Fibroblast of villous mesenchyme (primary cell): ENCODE measurements around the gene BLID. TPM values are rescaled to one million over a fixed set of nuclear protein-coding genes. Genes with fewer than 3 reads are reported as not detected.

ENCODE experiments used
- DNase-seq: peaks from one replicate; pipeline ENCODE4 v3.0.0-alpha.2; 2010; ENCODE audit warnings: low read depth
- H3K4me3 ChIP-seq: 2 replicates; pipeline ENCODE4 v1.5.1; 2011; ENCODE audit warnings: low read depth, mild to moderate bottlenecking, low read length
- total RNA-seq: library from RNA; depleted of rRNA; stranded (reverse); fragments of >200 nt; gene quantifications from 2 replicates; pipeline ENCODE4 v1.2.3, GENCODE V29; 2012
- TF ChIP-seq, protein P1 (sequence below): IDR thresholded peaks from 2 replicates; pipeline ENCODE4 v1.5.1; 2012; ENCODE audit warnings: low read depth, mild to moderate bottlenecking, low read length; ENCODE audit not compliant: insufficient read depth

Gene BLID
- total RNA-seq, 1 donor, result 6.0 TPM

DNA sequence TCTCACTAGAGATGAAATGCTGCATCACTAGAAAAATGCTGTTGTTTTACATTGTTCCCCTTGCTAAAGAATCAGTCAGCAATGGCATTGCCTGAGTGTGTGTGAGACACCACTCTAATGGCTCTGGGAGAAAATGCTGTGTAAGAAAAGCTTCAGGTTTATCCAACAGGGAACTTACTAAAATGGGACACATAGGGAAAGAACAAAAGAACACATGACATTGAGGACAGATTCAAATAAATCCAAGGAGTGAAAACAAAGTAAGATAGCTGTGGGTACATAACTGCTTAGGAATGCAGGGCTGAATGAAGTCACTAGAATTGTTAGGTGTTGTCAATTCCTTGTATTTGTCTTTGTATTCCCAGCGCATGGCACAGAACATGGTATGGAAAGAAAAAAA is 24.2 kb downstream of the BLID start:
- peak; percentile 31 for DNase-seq
- TF ChIP-seq, protein P1, sequence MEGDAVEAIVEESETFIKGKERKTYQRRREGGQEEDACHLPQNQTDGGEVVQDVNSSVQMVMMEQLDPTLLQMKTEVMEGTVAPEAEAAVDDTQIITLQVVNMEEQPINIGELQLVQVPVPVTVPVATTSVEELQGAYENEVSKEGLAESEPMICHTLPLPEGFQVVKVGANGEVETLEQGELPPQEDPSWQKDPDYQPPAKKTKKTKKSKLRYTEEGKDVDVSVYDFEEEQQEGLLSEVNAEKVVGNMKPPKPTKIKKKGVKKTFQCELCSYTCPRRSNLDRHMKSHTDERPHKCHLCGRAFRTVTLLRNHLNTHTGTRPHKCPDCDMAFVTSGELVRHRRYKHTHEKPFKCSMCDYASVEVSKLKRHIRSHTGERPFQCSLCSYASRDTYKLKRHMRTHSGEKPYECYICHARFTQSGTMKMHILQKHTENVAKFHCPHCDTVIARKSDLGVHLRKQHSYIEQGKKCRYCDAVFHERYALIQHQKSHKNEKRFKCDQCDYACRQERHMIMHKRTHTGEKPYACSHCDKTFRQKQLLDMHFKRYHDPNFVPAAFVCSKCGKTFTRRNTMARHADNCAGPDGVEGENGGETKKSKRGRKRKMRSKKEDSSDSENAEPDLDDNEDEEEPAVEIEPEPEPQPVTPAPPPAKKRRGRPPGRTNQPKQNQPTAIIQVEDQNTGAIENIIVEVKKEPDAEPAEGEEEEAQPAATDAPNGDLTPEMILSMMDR, result no peak
- H3K4me3 ChIP-seq, result no peak overlapping the region

DNA sequence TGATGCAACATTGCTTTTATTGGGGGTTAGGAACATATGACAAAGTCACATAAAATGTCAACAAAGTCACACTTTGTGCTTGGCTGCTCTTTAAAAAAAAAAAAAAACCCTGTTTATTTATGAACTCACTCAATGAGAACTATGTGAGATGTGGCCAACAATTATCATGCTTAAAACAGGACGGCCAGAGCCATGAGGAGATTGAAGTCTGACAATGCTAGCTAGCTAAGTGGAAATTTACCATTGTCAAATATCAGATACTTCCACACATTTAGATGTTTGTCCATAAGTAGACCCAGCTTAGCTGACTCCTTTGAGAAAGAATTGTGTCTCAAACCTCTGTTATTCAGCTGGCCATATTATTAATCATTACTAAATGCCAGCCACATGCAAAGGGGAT is 26.9 kb downstream of the BLID start:
- H3K4me3 ChIP-seq, result no peak overlapping the region
- peak; percentile 77 for DNase-seq
- TF ChIP-seq, protein P1, result no peak

DNA sequence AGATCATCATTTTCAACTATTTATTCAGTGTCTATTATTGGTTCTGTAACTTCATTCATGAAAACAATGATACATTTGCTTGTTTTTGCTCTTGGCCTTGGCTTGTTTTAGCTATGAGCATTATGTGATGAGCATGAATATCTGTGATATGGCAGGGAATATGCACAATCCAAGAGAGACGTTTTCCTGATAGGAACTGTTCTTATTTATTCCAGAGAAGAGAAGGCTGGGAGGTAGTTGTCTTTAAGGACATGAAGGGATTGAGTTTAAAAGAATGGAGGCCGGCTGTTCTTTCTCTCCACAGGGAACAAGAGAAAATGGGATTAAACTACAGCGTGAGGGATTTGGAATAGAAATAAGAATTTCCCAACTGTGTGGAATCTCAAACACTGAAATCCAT is 30.3 kb downstream of the BLID start:
- TF ChIP-seq, protein P1, result no peak
- no peak for DNase-seq
- no peak overlapping the region for H3K4me3 ChIP-seq

DNA sequence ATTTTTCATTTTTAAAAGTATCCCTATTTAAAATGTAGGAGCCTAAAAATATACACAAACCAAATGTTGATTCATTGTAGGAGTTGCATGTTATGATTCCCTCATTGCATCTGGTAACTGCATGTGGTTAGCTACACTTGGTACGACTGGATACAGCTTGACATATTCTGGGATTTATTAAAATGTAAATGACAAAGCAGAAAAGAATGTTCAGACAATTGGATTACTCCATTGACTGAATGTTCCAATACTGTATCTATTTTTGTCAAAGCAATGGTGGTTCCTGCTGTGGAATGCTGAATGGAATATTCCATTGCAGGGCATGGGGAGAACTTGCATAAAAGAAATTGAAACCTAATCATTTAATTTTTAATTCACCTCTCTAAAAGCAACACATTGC is 30.8 kb downstream of the BLID start:
- H3K4me3 ChIP-seq, result no peak overlapping the region
- peak; percentile 87 for DNase-seq
- TF ChIP-seq, protein P1, result no peak

DNA sequence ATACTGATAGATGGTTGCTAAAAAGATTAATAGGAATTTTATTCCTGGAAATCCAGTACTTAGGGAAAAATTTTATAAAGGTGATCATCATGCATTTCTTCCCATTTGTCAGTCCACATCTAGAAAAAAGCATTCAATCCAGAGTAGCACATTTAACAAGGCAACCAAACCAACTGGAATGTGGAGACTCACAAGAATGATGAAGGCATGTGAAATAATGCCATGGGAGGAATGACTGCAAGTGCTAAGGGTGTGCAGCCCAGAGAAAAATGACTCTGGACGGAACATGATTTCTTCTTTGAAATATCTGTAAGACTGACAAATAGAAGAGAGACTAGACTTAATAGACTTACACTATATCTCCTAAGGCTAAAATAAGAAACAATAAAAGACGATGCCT is 33.8 kb downstream of the BLID start:
- TF ChIP-seq, protein P1, result no peak
- no peak overlapping the region for H3K4me3 ChIP-seq
- no peak for DNase-seq

DNA sequence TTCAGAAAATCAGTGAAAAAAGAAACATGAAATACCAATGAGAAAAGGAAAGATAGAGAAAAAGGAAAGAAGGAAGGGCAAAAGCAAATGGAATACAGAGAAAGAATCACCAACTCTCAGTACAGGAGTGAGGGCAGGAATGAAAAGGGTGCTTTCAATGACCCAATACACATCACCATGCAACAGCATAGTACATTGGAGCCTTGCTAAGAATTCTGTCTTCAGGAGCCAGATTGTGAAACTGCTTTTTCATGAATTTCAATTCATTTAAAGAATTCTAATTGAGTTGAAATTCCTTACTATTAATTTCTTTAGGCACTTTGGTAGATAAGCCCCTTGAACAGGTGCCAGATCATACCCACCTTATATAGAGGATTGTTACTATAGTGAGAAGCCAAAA is 34.9 kb downstream of the BLID start:
- TF ChIP-seq, protein P1, result no peak
- no peak overlapping the region for H3K4me3 ChIP-seq
- DNase-seq, result no peak

DNA sequence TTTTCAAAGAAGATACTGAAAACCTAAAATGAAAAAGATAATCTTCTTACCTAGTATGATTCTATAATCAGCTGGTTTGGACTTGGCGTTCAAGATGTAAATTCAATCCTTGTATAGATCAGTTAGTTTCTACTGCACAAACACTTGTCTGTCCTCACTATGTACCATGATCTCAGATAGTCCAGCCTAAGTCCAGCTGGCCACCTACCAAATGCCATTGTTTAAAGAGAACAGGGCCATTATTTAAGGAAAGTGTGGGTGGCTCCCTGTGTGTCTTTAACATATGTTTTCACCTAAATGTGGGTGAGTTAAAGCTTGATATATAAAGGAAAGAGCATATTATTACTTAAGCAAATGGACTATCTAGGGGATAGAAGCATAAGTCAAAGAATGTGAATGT is 38.6 kb downstream of the BLID start:
- no peak for DNase-seq
- H3K4me3 ChIP-seq, result no peak overlapping the region
- TF ChIP-seq, protein P1, result no peak
